ENCODE measurements around the gene WDR87. TPM values are rescaled to one million over a fixed set of nuclear protein-coding genes. Genes with fewer than 3 reads are reported as not detected.

The WDR87 gene
- total RNA-seq (2022; extraction: Qiagen RNA extraction; ENCODE audit: low read depth) = not detected in 5 replicates

GRCh38 chr19:37905946-37906868 is at the start of gene WDR87:
Gene WDR87, minus strand, starts transcription at chr19:37906594. Its CDS starts 8,355 bp downstream, at chr19:37898239.

GRCh38 chr19:37906869-37907734 is 708 bp upstream of the WDR87 start, which contains the start of gene SIPA1L3:
Gene SIPA1L3, plus strand, starts transcription at chr19:37907208. Its CDS starts 174,358 bp downstream, at chr19:38081566.

Other genes with a start within 250 kb of the WDR87 start
- 4.5 to 6.2 TPM (median 5.5 TPM) in 5 replicates for gene ZNF607, start 186.8 kb downstream of the WDR87 start, total RNA-seq (2022; extraction: Qiagen RNA extraction; ENCODE audit: low read depth)
- 1.7 to 3.1 TPM (median 2.4 TPM) in 5 replicates for gene ZNF573, start 127.0 kb downstream of the WDR87 start, total RNA-seq (2022; extraction: Qiagen RNA extraction; ENCODE audit: low read depth)
- gene SIPA1L3, start 614 bp upstream of the WDR87 start, total RNA-seq (2022; extraction: Qiagen RNA extraction; ENCODE audit: low read depth) = 41.8 to 53.7 TPM (median 51.3 TPM) in 5 replicates

Measured in A549 treated with DMSO at 1 μM for 4 hours (cell line).